Neural crest cell (in vitro differentiated cells): ENCODE data around the gene OASL. TPM values are rescaled to one million over a fixed set of nuclear protein-coding genes. Genes with fewer than 3 reads are reported as not detected.

Source experiments
- DNase-seq: peaks from one replicate; pipeline ENCODE4 v3.0.0; 2021; ENCODE audit warnings: low read depth, mixed read lengths, low spot score
- H3K27ac Mint-ChIP-seq: one replicate; pipeline ENCODE4 v1.8.0; 2021; ENCODE audit warnings: mild to moderate bottlenecking, mixed read lengths; ENCODE audit not compliant: unreplicated experiment
- H3K27me3 Mint-ChIP-seq: 2 replicates; pipeline ENCODE4 v1.8.0; 2021; ENCODE audit warnings: low read depth, mild to moderate bottlenecking, mixed read lengths
- H3K36me3 Mint-ChIP-seq: 2 replicates; pipeline ENCODE4 v1.8.0; 2021; ENCODE audit warnings: low read depth, mild to moderate bottlenecking, mixed read lengths
- H3K4me1 Mint-ChIP-seq: 2 replicates; pipeline ENCODE4 v1.8.0; 2021; ENCODE audit warnings: mixed read lengths
- H3K4me3 Mint-ChIP-seq: one replicate; pipeline ENCODE4 v1.8.0; 2021; ENCODE audit warnings: mild to moderate bottlenecking, mixed read lengths
- H3K9me3 Mint-ChIP-seq: 2 replicates; pipeline ENCODE4 v1.8.0; 2021; ENCODE audit warnings: mixed read lengths
- total RNA-seq: library from RNA; stranded (reverse); gene quantifications from 2 replicates; pipeline ENCODE4 v1.2.1, GENCODE V29; 2021
- TF ChIP-seq, protein P1 (sequence below): fragments of 200-600 bp; sonication (generic); conservative IDR thresholded peaks from 2 replicates; pipeline ENCODE4 v1.5.0; 2021; ENCODE audit warnings: antibody characterized with exemption, mild to moderate bottlenecking

OASL gene
- total RNA-seq, 1 donor from 2014 or later: not detected

DNA sequence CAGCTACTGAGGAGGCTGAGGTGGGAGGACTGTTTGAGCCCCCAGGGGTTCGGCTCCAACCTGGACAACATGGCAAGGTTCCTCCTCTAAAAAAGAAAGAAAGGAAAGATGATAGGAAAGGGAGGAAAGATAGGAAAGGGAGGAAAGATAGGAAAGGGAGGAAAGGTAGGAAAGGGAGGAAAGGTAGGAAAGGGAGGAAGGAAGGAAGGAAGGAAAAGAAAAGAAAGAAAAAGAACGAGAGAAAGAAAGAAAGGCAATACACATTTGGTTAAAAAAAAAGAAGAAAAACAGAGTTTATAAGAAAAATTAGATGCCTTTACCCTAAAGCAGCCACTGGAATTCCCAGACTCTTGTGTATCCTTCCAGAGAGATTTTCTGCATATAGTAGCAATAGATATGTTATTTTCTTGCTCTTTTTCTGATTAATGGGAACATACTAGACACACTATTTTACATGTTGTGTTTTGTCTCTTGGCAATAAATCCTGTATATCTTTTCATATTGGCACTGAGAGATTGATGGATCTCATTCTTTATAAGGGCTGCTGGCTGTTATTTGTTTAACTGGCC lies 48.5 kb downstream of the OASL start:
- no peaks in the 10 kb centered on the region for H3K36me3 Mint-ChIP-seq
- no peaks in the 10 kb centered on the region for H3K4me1 Mint-ChIP-seq
- no peak overlapping the region for H3K27ac Mint-ChIP-seq
- peaks cover 13% of the 10 kb centered on the region for H3K9me3 Mint-ChIP-seq
- DNase-seq: no peak
- peaks cover 7% of the 10 kb centered on the region for H3K27me3 Mint-ChIP-seq
- TF ChIP-seq, protein P1, sequence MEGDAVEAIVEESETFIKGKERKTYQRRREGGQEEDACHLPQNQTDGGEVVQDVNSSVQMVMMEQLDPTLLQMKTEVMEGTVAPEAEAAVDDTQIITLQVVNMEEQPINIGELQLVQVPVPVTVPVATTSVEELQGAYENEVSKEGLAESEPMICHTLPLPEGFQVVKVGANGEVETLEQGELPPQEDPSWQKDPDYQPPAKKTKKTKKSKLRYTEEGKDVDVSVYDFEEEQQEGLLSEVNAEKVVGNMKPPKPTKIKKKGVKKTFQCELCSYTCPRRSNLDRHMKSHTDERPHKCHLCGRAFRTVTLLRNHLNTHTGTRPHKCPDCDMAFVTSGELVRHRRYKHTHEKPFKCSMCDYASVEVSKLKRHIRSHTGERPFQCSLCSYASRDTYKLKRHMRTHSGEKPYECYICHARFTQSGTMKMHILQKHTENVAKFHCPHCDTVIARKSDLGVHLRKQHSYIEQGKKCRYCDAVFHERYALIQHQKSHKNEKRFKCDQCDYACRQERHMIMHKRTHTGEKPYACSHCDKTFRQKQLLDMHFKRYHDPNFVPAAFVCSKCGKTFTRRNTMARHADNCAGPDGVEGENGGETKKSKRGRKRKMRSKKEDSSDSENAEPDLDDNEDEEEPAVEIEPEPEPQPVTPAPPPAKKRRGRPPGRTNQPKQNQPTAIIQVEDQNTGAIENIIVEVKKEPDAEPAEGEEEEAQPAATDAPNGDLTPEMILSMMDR: no peak
- no peak overlapping the region for H3K4me3 Mint-ChIP-seq

DNA sequence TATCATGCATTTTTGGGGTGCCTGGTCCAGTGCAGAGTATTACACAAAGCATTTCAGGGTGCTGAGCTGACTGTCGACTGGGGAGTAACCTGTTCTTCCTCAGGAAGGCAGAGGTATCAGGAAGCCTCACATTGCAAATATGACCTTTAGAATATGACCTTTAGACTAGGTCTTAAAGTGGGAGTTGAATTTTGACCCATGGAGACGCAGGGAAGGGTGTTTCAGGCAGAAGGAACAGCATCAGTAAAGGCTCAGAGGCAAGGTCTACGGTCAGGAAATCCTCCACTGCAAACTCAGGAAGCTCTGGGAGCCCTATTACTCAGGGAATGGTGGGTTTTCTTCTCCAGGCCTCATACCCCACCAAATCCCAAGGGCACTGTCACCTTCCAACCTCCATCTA lies 49.4 kb downstream of the OASL start:
- Mint-ChIP-seq H3K4me1 (no peaks in the 10 kb centered on the region), H3K9me3 (peaks cover 6% of the 10 kb centered on the region), H3K4me3 (no peak overlapping the region), H3K36me3 (no peaks in the 10 kb centered on the region), H3K27me3 (peaks cover 4% of the 10 kb centered on the region), H3K27ac (no peak overlapping the region)
- TF ChIP-seq, protein P1: no peak
- no peak for DNase-seq

DNA sequence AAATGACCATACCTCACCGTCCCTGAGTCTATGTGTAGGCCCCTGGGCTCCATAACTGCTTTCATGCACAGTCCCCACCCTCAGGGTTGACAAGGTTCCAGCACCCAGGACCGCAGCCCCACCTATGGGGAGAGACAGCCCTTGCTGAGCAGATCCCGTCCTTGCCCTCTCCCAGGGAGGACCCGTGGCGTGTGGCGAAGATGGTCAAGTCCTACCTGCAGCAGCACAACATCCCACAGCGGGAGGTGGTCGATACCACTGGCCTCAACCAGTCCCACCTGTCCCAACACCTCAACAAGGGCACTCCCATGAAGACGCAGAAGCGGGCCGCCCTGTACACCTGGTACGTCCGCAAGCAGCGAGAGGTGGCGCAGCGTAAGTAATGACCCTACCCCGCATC lies 50.4 kb downstream of the OASL start:
- H3K4me1 Mint-ChIP-seq: peaks cover 7% of the 10 kb centered on the region
- no peak overlapping the region for H3K4me3 Mint-ChIP-seq
- H3K9me3 Mint-ChIP-seq: peaks cover 3% of the 10 kb centered on the region
- no peak overlapping the region for H3K27ac Mint-ChIP-seq
- no peaks in the 10 kb centered on the region for H3K36me3 Mint-ChIP-seq
- TF ChIP-seq, protein P1: no peak
- no peak for DNase-seq
- H3K27me3 Mint-ChIP-seq: peaks cover 4% of the 10 kb centered on the region

DNA sequence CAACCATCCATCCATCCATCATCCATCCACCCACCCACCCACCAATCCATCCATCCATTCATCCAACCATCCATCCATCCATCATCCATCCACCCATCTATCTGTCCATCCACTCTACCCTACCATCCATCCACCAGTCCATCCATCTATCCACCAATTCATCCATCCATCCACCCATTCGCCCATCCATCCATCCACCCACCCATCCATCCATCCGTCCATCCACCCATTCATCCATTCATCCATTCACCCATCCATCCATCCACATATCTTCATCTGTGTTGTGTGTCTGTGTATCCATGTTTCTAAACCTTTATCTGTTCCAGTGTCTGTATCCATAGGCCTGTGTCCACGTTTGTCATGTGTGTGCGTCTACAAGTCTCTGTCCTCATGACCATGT lies 50.8 kb downstream of the OASL start:
- no peak overlapping the region for H3K4me3 Mint-ChIP-seq
- TF ChIP-seq, protein P1: no peak
- H3K27ac Mint-ChIP-seq: no peak overlapping the region
- H3K27me3 Mint-ChIP-seq: peaks cover 4% of the 10 kb centered on the region
- H3K4me1 Mint-ChIP-seq: peaks cover 9% of the 10 kb centered on the region
- H3K9me3 Mint-ChIP-seq: peaks cover 3% of the 10 kb centered on the region
- no peaks in the 10 kb centered on the region for H3K36me3 Mint-ChIP-seq
- no peak for DNase-seq

DNA sequence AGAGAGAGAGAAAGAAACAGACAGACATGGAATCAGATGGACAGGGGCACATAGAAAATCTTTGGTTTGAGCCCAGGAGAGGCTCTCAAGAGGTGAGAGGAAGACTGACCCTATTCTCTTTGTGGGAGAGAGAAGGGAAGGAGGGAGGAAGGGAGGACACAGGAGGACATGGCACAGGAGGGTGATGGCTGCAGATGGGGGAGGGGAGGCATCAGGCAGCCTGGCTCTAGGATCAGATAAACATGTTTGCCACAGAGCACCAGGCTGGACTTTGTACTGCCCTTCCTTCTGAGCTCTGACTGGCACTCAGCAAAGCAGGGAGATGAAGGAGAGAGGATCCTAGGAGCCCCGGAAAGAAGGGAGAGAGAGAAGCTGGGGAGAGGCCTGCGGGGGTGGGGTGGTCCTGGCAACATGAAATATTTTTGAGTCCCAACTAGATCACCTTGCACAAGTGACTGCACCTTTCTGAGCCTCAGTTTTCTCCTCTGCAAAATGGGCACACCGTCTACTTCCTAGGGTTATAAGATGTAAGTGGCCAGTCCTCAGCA lies 54.6 kb downstream of the OASL start:
- TF ChIP-seq, protein P1: no peak
- Mint-ChIP-seq H3K27ac (peak overlapping the region; percentile 36), H3K36me3 (no peaks in the 10 kb centered on the region), H3K4me3 (no peak overlapping the region), H3K9me3 (peaks cover 3% of the 10 kb centered on the region), H3K27me3 (no peaks in the 10 kb centered on the region), H3K4me1 (peaks cover 14% of the 10 kb centered on the region)
- DNase-seq: no peak
